ENCODE results near the gene RACK1. TPM values are rescaled to one million over a fixed set of nuclear protein-coding genes. Genes with fewer than 3 reads are reported as not detected.

RACK1 gene
- total and polyA plus RNA-seq, 2 of the 13 experiments (the other 11 are each of a cell fraction or from before 2014, with no cell fraction given), result 2,514 to 6,141 TPM

DNA sequence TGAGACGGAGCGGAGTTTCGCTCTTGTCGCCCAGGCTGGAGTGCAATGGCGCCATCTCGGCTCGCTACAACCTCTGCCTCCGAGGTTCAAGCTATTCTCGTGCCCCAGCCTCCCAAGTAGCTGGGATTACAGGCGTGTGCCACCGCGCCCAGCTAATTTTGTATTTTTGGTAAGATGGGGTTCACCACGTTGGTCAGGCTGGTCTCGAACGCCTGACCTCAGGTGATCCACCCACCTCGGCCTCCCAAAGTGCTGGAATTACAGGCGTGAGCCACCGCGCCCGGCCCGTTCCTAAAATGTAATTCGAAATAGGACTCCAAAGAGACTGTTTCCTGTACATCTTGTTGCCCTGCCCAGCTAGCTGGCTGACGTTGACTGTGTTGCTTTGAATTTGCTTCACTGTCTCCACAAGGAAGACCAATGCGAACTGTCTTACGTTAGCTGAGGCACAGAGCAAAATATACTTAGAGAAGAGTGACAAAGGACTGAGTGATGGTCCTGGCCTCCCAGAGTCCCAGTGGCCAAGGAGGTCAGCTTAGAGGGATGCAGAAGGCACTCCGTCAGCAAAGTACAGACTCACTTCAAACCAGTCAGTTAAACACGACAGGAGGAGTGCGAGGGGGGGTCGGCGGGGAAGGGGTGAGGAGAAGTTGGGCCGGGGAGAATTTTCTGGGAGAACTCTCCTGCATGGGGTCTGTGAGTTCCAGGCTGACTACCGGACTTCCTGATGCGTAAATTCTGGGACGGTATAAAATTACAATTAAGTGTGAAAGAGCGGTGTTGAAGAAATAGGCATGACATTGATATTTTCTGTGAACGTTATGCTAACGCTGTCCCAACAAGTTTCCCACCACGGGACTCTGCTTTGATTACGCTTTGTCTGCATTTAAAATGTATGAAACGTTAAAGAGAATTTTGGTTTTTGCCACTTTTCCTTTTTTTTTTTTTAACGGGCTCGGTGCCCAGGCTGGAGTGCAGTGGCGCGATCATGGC is 27.4 kb downstream of the RACK1 start (continued):
- TF ChIP-seq, protein P1, sequence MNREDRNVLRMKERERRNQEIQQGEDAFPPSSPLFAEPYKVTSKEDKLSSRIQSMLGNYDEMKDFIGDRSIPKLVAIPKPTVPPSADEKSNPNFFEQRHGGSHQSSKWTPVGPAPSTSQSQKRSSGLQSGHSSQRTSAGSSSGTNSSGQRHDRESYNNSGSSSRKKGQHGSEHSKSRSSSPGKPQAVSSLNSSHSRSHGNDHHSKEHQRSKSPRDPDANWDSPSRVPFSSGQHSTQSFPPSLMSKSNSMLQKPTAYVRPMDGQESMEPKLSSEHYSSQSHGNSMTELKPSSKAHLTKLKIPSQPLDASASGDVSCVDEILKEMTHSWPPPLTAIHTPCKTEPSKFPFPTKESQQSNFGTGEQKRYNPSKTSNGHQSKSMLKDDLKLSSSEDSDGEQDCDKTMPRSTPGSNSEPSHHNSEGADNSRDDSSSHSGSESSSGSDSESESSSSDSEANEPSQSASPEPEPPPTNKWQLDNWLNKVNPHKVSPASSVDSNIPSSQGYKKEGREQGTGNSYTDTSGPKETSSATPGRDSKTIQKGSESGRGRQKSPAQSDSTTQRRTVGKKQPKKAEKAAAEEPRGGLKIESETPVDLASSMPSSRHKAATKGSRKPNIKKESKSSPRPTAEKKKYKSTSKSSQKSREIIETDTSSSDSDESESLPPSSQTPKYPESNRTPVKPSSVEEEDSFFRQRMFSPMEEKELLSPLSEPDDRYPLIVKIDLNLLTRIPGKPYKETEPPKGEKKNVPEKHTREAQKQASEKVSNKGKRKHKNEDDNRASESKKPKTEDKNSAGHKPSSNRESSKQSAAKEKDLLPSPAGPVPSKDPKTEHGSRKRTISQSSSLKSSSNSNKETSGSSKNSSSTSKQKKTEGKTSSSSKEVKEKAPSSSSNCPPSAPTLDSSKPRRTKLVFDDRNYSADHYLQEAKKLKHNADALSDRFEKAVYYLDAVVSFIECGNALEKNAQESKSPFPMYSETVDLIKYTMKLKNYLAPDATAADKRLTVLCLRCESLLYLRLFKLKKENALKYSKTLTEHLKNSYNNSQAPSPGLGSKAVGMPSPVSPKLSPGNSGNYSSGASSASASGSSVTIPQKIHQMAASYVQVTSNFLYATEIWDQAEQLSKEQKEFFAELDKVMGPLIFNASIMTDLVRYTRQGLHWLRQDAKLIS (CRISPR knock-in tag; IDR thresholded peaks at IDR 0.05), result no peak
- TF ChIP-seq FOXJ3 (CRISPR knock-in tag; IDR thresholded peaks at IDR 0.05; ENCODE audit: borderline replicate concordance), result no peak
- TF ChIP-seq ZKSCAN5 (CRISPR knock-in tag; IDR thresholded peaks at IDR 0.05), result no peak
- TF ChIP-seq TARDBP (CRISPR knock-in tag; IDR thresholded peaks at IDR 0.05), result no peak
- no peak for TF ChIP-seq BORCS8-MEF2B (CRISPR knock-in tag; IDR thresholded peaks at IDR 0.05)
- TF ChIP-seq ZEB1 (IDR thresholded peaks at IDR 0.05; ENCODE audit: insufficient replicate concordance, low read depth), result no peak
- TF ChIP-seq AGO1 (IDR thresholded peaks at IDR 0.05; ENCODE audit: low read depth, low read length, poor library complexity, severe bottlenecking), result no peak
- TF ChIP-seq ZNF10 (CRISPR knock-in tag; IDR thresholded peaks at IDR 0.05; ENCODE audit: borderline replicate concordance, low read depth), result no peak
- no peak for TF ChIP-seq THRA (CRISPR knock-in tag; IDR thresholded peaks at IDR 0.05; ENCODE audit: borderline replicate concordance)
- TF ChIP-seq BCL6 (CRISPR knock-in tag; IDR thresholded peaks at IDR 0.05), result no peak
- TF ChIP-seq ZNF781 (CRISPR knock-in tag; IDR thresholded peaks at IDR 0.05; ENCODE audit: borderline replicate concordance, not compliant biosample characterization), result no peak
- no peak for TF ChIP-seq KLF6 (CRISPR knock-in tag; IDR thresholded peaks at IDR 0.05)
- TF ChIP-seq, protein P2, sequence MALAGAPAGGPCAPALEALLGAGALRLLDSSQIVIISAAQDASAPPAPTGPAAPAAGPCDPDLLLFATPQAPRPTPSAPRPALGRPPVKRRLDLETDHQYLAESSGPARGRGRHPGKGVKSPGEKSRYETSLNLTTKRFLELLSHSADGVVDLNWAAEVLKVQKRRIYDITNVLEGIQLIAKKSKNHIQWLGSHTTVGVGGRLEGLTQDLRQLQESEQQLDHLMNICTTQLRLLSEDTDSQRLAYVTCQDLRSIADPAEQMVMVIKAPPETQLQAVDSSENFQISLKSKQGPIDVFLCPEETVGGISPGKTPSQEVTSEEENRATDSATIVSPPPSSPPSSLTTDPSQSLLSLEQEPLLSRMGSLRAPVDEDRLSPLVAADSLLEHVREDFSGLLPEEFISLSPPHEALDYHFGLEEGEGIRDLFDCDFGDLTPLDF (CRISPR knock-in tag; IDR thresholded peaks at IDR 0.05), result no peak
- peak; percentile 95; the same call in 1 of the 2 replicates for TF ChIP-seq ZNF775 (CRISPR knock-in tag; IDR thresholded peaks at IDR 0.05; ENCODE audit: borderline replicate concordance)
- TF ChIP-seq, protein P3, sequence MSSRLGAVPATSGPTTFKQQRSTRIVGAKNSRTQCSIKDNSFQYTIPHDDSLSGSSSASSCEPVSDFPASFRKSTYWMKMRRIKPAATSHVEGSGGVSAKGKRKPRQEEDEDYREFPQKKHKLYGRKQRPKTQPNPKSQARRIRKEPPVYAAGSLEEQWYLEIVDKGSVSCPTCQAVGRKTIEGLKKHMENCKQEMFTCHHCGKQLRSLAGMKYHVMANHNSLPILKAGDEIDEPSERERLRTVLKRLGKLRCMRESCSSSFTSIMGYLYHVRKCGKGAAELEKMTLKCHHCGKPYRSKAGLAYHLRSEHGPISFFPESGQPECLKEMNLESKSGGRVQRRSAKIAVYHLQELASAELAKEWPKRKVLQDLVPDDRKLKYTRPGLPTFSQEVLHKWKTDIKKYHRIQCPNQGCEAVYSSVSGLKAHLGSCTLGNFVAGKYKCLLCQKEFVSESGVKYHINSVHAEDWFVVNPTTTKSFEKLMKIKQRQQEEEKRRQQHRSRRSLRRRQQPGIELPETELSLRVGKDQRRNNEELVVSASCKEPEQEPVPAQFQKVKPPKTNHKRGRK (CRISPR knock-in tag; IDR thresholded peaks at IDR 0.05), result no peak
- no peak for TF ChIP-seq DNMT1 (CRISPR knock-in tag; IDR thresholded peaks at IDR 0.05)
- TF ChIP-seq SRF (IDR thresholded peaks at IDR 0.05; ENCODE audit: low read depth, low read length), result no peak
- no peak for TF ChIP-seq SIN3B (IDR thresholded peaks at IDR 0.05; ENCODE audit: low read length)

Measured in HepG2 (cell line).